DMS 273 (cell line): ENCODE data around the gene WDR45B.

Experiments
- DNase-seq: peaks from one replicate; lab custom pipeline; 2025; ENCODE audit not compliant: unreplicated experiment; lab: John Stamatoyannopoulos, UW

The WDR45B gene

GRCh38 chr17:82648165-82648668 is at the start of gene WDR45B:
TSS of gene WDR45B (minus strand) at chr17:82648444. CDS start at chr17:82648340, 104 bp downstream.
- peak; percentile 98 for DNase-seq

- no peak for DNase-seq
These were observed 49.5 kb upstream of the WDR45B start for GRCh38 chr17:82697808-82698064.

- DNase-seq: peak; percentile 44
These were observed 48.9 kb upstream of the WDR45B start for GRCh38 chr17:82696916-82697807.

- no peak for DNase-seq
These were observed 48.0 kb upstream of the WDR45B start for GRCh38 chr17:82696259-82696658.

- DNase-seq: no peak
These were observed 46.4 kb upstream of the WDR45B start for GRCh38 chr17:82694647-82695046.

GRCh38 chr17:82693168-82693867 is 45.1 kb upstream of the WDR45B start:
- DNase-seq: no peak

- DNase-seq: no peak
These were observed 44.0 kb upstream of the WDR45B start for GRCh38 chr17:82692268-82692667.

- DNase-seq: no peak
These were observed 43.5 kb upstream of the WDR45B start for GRCh38 chr17:82691714-82692113.

- no peak for DNase-seq
These were observed 42.7 kb upstream of the WDR45B start for GRCh38 chr17:82690786-82691489.

- DNase-seq: no peak
These were observed 40.8 kb upstream of the WDR45B start for GRCh38 chr17:82689077-82689476.

- no peak for DNase-seq
These were observed 39.6 kb upstream of the WDR45B start for GRCh38 chr17:82687871-82688270.

GRCh38 chr17:82687375-82687861 is 39.2 kb upstream of the WDR45B start:
- no peak for DNase-seq

- no peak for DNase-seq
These were observed 38.4 kb upstream of the WDR45B start for GRCh38 chr17:82686366-82687324.

- no peak for DNase-seq
These were observed 37.0 kb upstream of the WDR45B start for GRCh38 chr17:82685291-82685690.

GRCh38 chr17:82684228-82684841 is 36.1 kb upstream of the WDR45B start:
- DNase-seq: no peak

GRCh38 chr17:82683534-82683933 is 35.3 kb upstream of the WDR45B start:
- no peak for DNase-seq

- DNase-seq: no peak
These were observed 33.3 kb upstream of the WDR45B start for GRCh38 chr17:82681547-82681946.

GRCh38 chr17:82679586-82680465 is 31.6 kb upstream of the WDR45B start:
- no peak for DNase-seq
